ENCODE results near the gene MEAK7. TPM values are rescaled to one million over a fixed set of nuclear protein-coding genes. Genes with fewer than 3 reads are reported as not detected.

Gene MEAK7
- total and polyA plus RNA-seq, 4 experiments from 2014 or later = 3.3 to 16.8 (median 11.1) TPM

- no peak overlapping the region for H3K4me3 ChIP-seq (ENCODE audit: low read length in 2 of 2)
- H3K4me1 ChIP-seq (ENCODE audit: insufficient read depth, low read length) = peaks cover 23% of the 10 kb centered on the region
- no peak for DNase-seq
- no peaks in the 10 kb centered on the region for H3K27me3 ChIP-seq (ENCODE audit: insufficient read depth, low read length)
- H3K9me3 ChIP-seq (ENCODE audit: control insufficient read depth in 1 of 2, low read length in 2 of 2) = no peaks in the 10 kb centered on the region
- ChIA-PET CTCF (ENCODE audit: partially characterized antibody) (interaction anchor here (0.7 kb wide), 1 partner anchor 1299 kb away, joined by 4 read pairs; no protein-coding TSS in a partner anchor), POLR2A (ENCODE audit: partially characterized antibody) (no interaction called here)
- no peak overlapping the region for H3K27ac ChIP-seq (ENCODE audit: low read depth, low read length)
- peaks cover 15% of the 10 kb centered on the region for H3K36me3 ChIP-seq (ENCODE audit: insufficient read depth, low read length)
- Mint-ChIP-seq H3K4me1 (peaks cover 15 to 27% (median 21%) of the 10 kb centered on the region in 4 donors), H3K4me3 (peak overlapping the region in 2 of 8 donors; percentile 39 to 63), H3K9me3 (no peaks in the 10 kb centered on the region), H3K36me3 (peaks cover 13 to 29% of the 10 kb centered on the region in 2 donors), H3K27ac (no peak overlapping the region), H3K27me3 (no peaks in the 10 kb centered on the region)
- intact Hi-C loops (cut with micrococcal nuclease) = loop anchor here (5.0 kb wide), 2 partner anchors 414 to 526 kb away; partner anchors contain the start of gene KIAA0513
Measured at GRCh38 chr16:84501077-84501735, 3.3 kb downstream of the MEAK7 start.

GRCh38 chr16:84500531-84500930 is 3.9 kb downstream of the MEAK7 start:
- intact Hi-C loops (cut with micrococcal nuclease) = loop anchor here (5.0 kb wide), 2 partner anchors 413 to 527 kb away; partner anchors contain the start of gene KIAA0513
- Mint-ChIP-seq H3K27ac (no peak overlapping the region), H3K4me1 (peaks cover 10 to 20% (median 15%) of the 10 kb centered on the region in 4 donors), H3K27me3 (no peaks in the 10 kb centered on the region), H3K4me3 (no peak overlapping the region), H3K9me3 (no peaks in the 10 kb centered on the region), H3K36me3 (peaks cover 19 to 36% of the 10 kb centered on the region in 2 donors)
- H3K36me3 ChIP-seq (ENCODE audit: insufficient read depth, low read length) = peaks cover 22% of the 10 kb centered on the region
- H3K27ac ChIP-seq (ENCODE audit: low read depth, low read length) = no peak overlapping the region
- peaks cover 16% of the 10 kb centered on the region for H3K4me1 ChIP-seq (ENCODE audit: insufficient read depth, low read length)
- CTCF ChIA-PET (ENCODE audit: partially characterized antibody) = no interaction called here
- no peaks in the 10 kb centered on the region for H3K27me3 ChIP-seq (ENCODE audit: insufficient read depth, low read length)
- no peak for DNase-seq
- H3K4me3 ChIP-seq (ENCODE audit: low read length in 2 of 2) = no peak overlapping the region
- no peaks in the 10 kb centered on the region for H3K9me3 ChIP-seq (ENCODE audit: control insufficient read depth in 1 of 2, low read length in 2 of 2)
- POLR2A ChIA-PET (ENCODE audit: partially characterized antibody) = no interaction called here

GRCh38 chr16:84499638-84500037 is 4.8 kb downstream of the MEAK7 start:
- Mint-ChIP-seq H3K27me3 (no peaks in the 10 kb centered on the region), H3K27ac (no peak overlapping the region), H3K36me3 (peaks cover 28 to 44% of the 10 kb centered on the region in 2 donors), H3K4me3 (no peak overlapping the region), H3K9me3 (no peaks in the 10 kb centered on the region), H3K4me1 (peaks cover 4 to 11% (median 9%) of the 10 kb centered on the region in 4 donors)
- CTCF ChIA-PET (ENCODE audit: partially characterized antibody) = no interaction called here
- POLR2A ChIA-PET (ENCODE audit: partially characterized antibody) = no interaction called here
- H3K27me3 ChIP-seq (ENCODE audit: insufficient read depth, low read length) = no peaks in the 10 kb centered on the region
- intact Hi-C loops (cut with micrococcal nuclease) = loop anchor here (5.0 kb wide), 2 partner anchors 412 to 528 kb away; partner anchors contain the start of gene KIAA0513
- no peak for DNase-seq
- no peaks in the 10 kb centered on the region for H3K9me3 ChIP-seq (ENCODE audit: control insufficient read depth in 1 of 2, low read length in 2 of 2)
- no peak overlapping the region for H3K4me3 ChIP-seq (ENCODE audit: low read length in 2 of 2)
- H3K27ac ChIP-seq (ENCODE audit: low read depth, low read length) = no peak overlapping the region
- H3K4me1 ChIP-seq (ENCODE audit: insufficient read depth, low read length) = peaks cover 9% of the 10 kb centered on the region
- H3K36me3 ChIP-seq (ENCODE audit: insufficient read depth, low read length) = peaks cover 23% of the 10 kb centered on the region

DNA sequence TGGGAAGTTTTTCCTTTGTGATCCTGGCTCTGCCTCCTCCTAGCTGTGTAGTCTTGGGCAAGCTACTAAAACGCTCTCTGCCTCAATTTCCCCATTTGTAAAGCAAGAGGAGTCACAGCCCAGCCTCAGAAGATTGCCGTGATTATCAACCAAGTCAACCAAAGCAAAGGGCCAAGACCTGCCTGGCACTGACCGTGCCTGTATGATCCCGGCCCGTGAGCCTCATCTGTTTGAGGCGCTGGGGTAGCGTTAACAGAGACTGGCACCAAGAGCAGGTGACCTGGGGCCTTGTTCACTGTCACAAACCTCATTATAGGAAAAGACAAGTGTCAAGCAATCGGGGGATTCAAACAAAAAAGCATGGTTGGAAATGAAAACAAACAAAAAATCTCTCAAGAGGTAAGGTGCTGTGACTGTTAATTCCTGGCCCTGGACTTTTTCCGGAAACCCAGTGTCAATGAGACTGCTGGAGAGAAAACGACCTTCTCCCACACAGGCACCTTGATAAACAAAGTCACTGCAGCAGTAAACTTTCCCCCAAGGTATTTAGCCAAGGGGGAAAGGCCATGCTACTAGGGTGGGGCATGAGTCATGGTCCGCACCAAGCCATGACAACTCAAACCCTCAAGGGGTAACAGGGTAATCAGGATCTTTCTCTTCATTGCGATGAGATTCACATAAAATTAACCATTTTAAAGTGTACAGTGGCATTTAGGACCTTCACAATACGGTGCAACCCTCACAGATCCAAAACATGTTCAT is 5.4 kb downstream of the MEAK7 start:
- Mint-ChIP-seq H3K4me1 (peaks cover 4 to 6% (median 6%) of the 10 kb centered on the region in 4 donors), H3K36me3 (peaks cover 34 to 46% of the 10 kb centered on the region in 2 donors), H3K4me3 (no peak overlapping the region), H3K27me3 (no peaks in the 10 kb centered on the region), H3K9me3 (no peaks in the 10 kb centered on the region), H3K27ac (no peak overlapping the region)
- intact Hi-C loops (cut with micrococcal nuclease) = no loop called here
- Histone ChIP-seq H3K9me3 (ENCODE audit: control insufficient read depth in 1 of 2, low read length in 2 of 2) (no peaks in the 10 kb centered on the region), H3K27ac (ENCODE audit: low read depth, low read length) (no peak overlapping the region), H3K36me3 (ENCODE audit: insufficient read depth, low read length) (peaks cover 23% of the 10 kb centered on the region), H3K4me3 (ENCODE audit: low read length in 2 of 2) (no peak overlapping the region), H3K27me3 (ENCODE audit: insufficient read depth, low read length) (no peaks in the 10 kb centered on the region), H3K4me1 (ENCODE audit: insufficient read depth, low read length) (peaks cover 6% of the 10 kb centered on the region)
- CTCF ChIA-PET (ENCODE audit: partially characterized antibody) = interaction anchor here (0.8 to 6.6 kb wide), 4 partner anchors 7 to 239 kb away, joined by 3 to 35 read pairs (median 4); partner anchors contain the start of gene MEAK7
- no peak for DNase-seq
- POLR2A ChIA-PET (ENCODE audit: partially characterized antibody) = no interaction called here

- H3K27me3 ChIP-seq (ENCODE audit: insufficient read depth, low read length) = no peaks in the 10 kb centered on the region
- H3K4me3 ChIP-seq (ENCODE audit: low read length in 2 of 2) = no peak overlapping the region
- H3K9me3 ChIP-seq (ENCODE audit: control insufficient read depth in 1 of 2, low read length in 2 of 2) = no peaks in the 10 kb centered on the region
- peaks cover 0 to 1% (median under 1%) of the 10 kb centered on the region in 8 donors for H3K9me3 Mint-ChIP-seq
- H3K4me1 ChIP-seq (ENCODE audit: insufficient read depth, low read length) = no peaks in the 10 kb centered on the region
- DNase-seq = no peak
- no peak overlapping the region for H3K27ac Mint-ChIP-seq
- CTCF ChIA-PET (ENCODE audit: partially characterized antibody) = interaction anchor here (0.8 to 6.6 kb wide), 4 partner anchors 8 to 240 kb away, joined by 3 to 35 read pairs (median 4); partner anchors contain the start of gene MEAK7
- intact Hi-C loops (cut with micrococcal nuclease) = no loop called here
- peaks cover 0 to 4% (median 1%) of the 10 kb centered on the region in 4 donors for H3K4me1 Mint-ChIP-seq
- H3K27me3 Mint-ChIP-seq = no peaks in the 10 kb centered on the region
- POLR2A ChIA-PET (ENCODE audit: partially characterized antibody) = no interaction called here
- peaks cover 23% of the 10 kb centered on the region for H3K36me3 ChIP-seq (ENCODE audit: insufficient read depth, low read length)
- H3K27ac ChIP-seq (ENCODE audit: low read depth, low read length) = no peak overlapping the region
- no peak overlapping the region for H3K4me3 Mint-ChIP-seq
- peaks cover 42 to 47% of the 10 kb centered on the region in 2 donors for H3K36me3 Mint-ChIP-seq
Measured at GRCh38 chr16:84498223-84498610, 6.2 kb downstream of the MEAK7 start.

GRCh38 chr16:84497418-84498222 is 6.8 kb downstream of the MEAK7 start:
- H3K36me3 Mint-ChIP-seq = peaks cover 47 to 52% of the 10 kb centered on the region in 2 donors
- ChIA-PET POLR2A (ENCODE audit: partially characterized antibody) (no interaction called here), CTCF (ENCODE audit: partially characterized antibody) (interaction anchor here (0.8 to 6.6 kb wide), 4 partner anchors 8 to 240 kb away, joined by 3 to 35 read pairs (median 4); partner anchors contain the start of gene MEAK7)
- Histone ChIP-seq H3K27ac (ENCODE audit: low read depth, low read length) (no peak overlapping the region), H3K27me3 (ENCODE audit: insufficient read depth, low read length) (no peaks in the 10 kb centered on the region), H3K9me3 (ENCODE audit: control insufficient read depth in 1 of 2, low read length in 2 of 2) (no peaks in the 10 kb centered on the region), H3K4me1 (ENCODE audit: insufficient read depth, low read length) (no peaks in the 10 kb centered on the region), H3K4me3 (ENCODE audit: low read length in 2 of 2) (no peak overlapping the region), H3K36me3 (ENCODE audit: insufficient read depth, low read length) (peaks cover 23% of the 10 kb centered on the region)
- intact Hi-C loops (cut with micrococcal nuclease) = no loop called here
- peak overlapping the region in 1 of 7 donors; percentile 35 for H3K27ac Mint-ChIP-seq
- no peaks in the 10 kb centered on the region for H3K27me3 Mint-ChIP-seq
- H3K4me3 Mint-ChIP-seq = no peak overlapping the region
- H3K4me1 Mint-ChIP-seq = peaks cover 0 to 2% (median under 1%) of the 10 kb centered on the region in 4 donors
- no peak for DNase-seq
- peaks cover 0 to 6% (median 3%) of the 10 kb centered on the region in 8 donors for H3K9me3 Mint-ChIP-seq
